IPS-NIHi7 (cell line): ENCODE data around the gene CCDC191.
A peak's percentile ranks its signal among the peaks of the same experiment; 100 is the strongest.

Experiments
- DNase-seq: peaks from one replicate; pipeline ENCODE4 v3.0.0; 2012; ENCODE audit warnings: mixed read lengths; ENCODE audit errors: extremely low spot score

CCDC191 gene, protein sequence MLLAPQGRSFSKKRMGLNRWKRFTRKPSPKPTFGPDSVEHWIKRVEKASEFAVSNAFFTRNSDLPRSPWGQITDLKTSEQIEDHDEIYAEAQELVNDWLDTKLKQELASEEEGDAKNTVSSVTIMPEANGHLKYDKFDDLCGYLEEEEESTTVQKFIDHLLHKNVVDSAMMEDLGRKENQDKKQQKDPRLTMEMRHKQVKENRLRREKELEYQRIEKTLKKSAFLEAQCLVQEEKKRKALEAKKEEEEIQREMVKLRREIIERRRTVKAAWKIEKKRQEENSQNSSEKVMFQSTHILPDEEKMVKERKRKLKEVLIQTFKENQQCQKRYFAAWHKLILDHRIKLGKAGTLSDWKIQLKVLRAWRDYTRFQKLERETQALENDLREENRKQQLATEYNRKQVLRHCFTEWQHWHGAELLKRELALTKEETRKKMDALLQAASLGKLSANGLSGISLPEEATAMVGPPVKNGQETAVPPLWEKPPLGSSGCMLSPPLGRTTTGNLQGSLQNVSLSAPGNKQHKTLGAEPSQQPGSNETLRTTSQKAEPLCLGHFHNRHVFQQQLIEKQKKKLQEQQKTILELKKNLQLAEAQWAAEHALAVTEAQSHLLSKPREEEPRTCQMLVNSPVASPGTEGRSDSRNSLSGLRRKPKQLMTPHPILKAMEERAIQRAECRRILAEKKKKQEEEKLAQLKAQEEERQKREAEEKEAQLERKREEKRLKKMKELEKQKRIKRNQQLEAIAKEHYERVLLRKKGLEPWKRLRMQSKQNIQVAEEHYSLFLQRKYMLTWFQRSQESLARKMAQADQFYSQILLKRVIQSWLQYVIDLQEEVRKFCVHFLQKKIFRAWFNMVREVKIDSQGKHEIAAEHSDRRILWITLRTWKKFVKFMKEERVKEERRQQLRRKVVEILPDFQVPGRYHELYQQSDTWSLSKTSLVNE

GRCh38 chr3:114056130-114057010, at the start of gene CCDC191, which contains the start of gene QTRT2:
TSS of gene CCDC191 (minus strand) at chr3:114056526. CDS start at chr3:114056466, 60 bp downstream.
TSS of gene QTRT2 (plus strand) at chr3:114056737. CDS start at chr3:114065258, 8,521 bp downstream.
- peak; percentile 97 for DNase-seq

GRCh38 chr3:114104414-114104813, 48.1 kb upstream of the CCDC191 start:
- DNase-seq, result no peak

GRCh38 chr3:114103858-114104257, 47.5 kb upstream of the CCDC191 start:
- DNase-seq, result no peak

DNA sequence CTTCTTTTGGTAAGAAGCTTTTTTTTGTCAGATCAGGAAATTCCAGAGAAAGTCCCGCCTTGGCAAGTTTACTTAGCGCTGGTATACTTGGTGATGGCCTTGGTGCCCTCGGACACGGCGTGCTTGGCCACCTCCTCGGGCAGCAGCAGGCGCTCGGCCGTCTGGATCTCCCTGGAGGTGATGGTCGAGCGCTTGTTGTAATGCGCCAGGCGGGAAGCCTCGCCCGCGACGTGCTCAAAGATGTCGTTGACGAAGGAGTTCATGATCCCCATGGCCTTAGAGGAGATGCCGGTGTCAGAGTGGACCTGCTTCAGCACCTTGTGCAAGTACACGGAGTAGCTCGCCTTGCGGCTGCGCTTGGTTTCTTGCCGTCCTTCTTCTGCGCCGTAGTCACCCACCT, 46.9 kb upstream of the CCDC191 start:
- no peak for DNase-seq

DNA sequence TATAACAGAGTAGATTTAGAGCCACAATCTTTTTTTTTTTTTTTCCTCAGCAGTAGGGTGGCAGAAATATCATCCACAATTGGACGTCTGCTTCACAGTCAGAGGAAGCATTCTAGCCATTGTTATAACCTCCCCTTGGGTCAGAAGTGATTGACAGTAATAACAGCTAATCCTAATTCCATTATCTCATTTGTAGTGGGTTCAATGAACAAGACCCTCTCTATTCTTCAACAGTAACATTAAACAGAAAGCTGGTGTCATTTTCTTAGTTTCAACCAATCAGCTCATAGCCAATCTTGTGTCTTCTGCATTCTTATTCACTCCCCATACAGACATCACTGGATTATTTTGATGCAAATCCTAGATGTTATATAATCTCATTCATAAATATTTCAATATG, 44.8 kb upstream of the CCDC191 start:
- DNase-seq, result no peak

- no peak for DNase-seq
These were observed 39.5 kb upstream of the CCDC191 start for GRCh38 chr3:114095796-114096195.

GRCh38 chr3:114093596-114093995, 37.3 kb upstream of the CCDC191 start:
- DNase-seq, result no peak

DNA sequence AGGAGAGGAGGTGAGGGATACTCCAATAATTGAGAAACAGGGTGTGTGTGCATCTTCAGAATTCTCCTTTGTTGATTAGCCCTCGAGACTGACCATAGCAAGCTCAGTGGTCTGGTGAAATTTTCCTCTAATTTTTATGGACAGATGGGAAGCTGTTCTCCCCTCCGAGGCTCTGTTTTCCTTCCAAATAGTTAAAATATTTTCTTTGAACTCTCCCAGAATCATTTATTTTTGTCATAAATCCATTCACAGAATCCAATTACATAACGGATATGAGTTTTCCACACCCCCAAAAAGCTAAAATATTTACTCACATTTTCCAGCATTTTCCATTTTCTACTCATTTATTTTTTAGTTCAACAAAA, 36.7 kb upstream of the CCDC191 start:
- DNase-seq, result no peak

- DNase-seq, result no peak
These were observed 36.1 kb upstream of the CCDC191 start for GRCh38 chr3:114092151-114093015.

DNA sequence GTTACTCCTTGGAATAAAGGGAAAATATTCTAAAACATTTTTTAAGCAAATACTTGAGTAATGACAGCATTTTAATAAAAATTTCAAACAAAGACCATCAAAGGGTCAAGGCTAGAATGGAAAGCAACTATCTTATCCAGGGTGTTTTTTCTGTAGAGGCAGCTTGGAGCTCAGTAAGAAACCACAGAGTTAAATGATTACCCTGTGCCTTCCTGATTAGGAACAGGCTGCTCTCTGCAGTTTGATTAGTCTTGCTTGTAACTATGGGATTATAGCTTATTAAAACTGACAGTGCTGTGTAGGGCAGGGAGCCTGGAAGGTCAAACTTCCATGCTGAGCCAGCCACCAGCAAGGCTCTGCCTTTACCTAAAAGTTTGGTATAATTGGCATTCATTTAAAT, 33.3 kb upstream of the CCDC191 start:
- no peak for DNase-seq

GRCh38 chr3:114086356-114086755, 30.0 kb upstream of the CCDC191 start:
- no peak for DNase-seq

DNA sequence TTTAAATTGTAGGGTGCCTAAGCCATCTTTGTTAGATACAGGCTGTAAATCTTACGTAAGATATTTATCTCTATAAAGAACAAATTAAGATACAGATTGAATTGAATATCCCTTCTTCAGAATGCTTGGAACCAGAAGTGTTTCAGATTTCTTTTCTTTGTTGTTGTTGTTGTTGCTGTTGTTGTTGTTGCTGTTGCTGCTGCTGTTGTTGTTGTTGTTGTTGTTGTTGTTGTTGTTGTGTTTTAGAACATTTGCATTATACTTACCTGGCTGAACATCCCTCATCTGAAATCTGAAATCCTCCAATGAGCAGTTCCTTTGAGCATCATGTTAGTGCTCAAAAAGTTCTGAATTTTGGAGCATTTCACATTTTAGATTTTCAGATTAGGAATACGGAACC, 26.8 kb upstream of the CCDC191 start:
- DNase-seq, result no peak

DNA sequence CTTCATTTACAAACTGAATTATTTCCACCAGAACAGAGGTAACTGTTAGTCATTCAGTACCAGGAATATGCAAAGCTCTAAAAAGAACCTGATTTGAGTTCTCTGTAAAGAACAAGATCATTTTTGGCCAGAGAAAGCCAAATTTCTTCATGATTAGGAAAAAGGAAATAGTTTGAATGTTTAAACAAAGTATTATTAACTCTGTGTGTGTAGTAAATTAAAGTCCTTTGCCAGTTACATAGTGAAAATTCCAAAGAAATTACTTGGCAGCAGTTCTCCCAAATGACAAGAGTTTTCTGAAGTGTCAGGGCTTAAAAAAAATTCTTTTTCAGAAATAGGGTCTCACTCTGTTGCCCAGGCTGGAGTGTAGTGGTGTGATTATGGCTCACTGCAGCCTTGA, 24.7 kb upstream of the CCDC191 start:
- no peak for DNase-seq

- no peak for DNase-seq
These were observed 23.9 kb upstream of the CCDC191 start for GRCh38 chr3:114080201-114080600.

DNA sequence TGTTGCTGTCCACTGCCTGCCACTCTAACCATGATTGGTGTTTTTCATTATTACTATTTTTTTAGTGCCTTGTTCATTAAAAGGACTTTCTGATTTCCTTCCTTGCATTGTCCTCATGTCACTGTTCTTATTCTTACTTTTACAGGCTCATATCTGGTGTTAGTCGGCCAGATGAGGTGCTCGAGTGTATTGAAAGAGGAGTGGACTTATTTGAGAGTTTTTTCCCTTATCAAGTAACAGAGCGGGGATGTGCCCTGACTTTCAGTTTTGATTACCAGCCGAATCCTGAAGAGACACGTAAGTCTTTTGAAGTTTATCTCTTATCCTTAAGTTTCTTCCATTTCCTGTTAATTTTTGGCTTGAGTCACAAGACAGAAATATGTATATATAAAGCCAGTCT, 23.4 kb upstream of the CCDC191 start:
- DNase-seq, result no peak

GRCh38 chr3:114078126-114078525, 21.8 kb upstream of the CCDC191 start:
- DNase-seq, result no peak

GRCh38 chr3:114076711-114077110, 20.4 kb upstream of the CCDC191 start:
- no peak for DNase-seq

DNA sequence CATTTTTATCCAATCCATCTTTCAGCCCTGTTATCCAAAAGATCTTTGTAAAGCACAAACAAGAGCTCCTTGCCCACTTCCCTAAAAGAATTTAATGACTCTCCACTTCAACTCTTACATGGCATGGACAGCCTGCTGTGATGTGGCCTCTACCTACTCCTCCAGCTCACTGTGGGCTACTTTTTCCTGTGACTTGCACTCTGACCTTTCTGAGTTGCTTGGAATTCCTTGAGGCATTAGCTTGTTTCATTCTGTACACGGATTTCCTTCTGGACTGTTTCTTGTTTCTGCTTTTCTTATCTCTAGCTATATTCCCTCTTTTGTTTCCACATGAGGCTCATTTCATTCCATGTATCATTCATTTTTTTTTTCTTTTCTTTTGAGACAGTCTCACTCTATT, 15.5 kb upstream of the CCDC191 start:
- DNase-seq, result no peak

- DNase-seq, result no peak
These were observed 12.0 kb upstream of the CCDC191 start for GRCh38 chr3:114068336-114068735.

DNA sequence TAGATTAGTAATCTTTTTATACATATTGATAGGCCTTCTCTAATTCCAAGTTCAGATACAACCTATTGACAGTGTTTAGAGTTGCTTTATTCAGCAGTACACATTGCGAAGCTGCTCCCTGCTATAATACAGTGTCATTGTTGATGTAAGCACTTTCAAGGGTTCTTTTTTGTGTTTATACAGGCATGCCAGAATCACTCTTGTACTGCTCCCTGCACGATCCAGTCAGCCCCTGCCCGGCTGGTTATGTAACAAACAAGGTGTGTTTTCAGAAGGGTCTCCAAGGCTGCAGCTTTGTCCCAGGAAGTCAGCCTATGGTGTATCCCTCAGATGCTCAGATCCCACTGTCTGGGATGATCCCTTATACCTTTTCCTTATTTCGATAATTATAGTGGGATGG, 11.5 kb upstream of the CCDC191 start:
- DNase-seq, result no peak
